GM18873 (cell line): ENCODE data around the gene CD40.

Source experiments
- ATAC-seq: cut with Tn5 transposase; IDR thresholded peaks from one replicate; pipeline ENCODE4 v1.9.1; 2021; ENCODE audit warnings: mild to moderate bottlenecking, moderate library complexity, moderate number of reproducible peaks; ENCODE audit not compliant: unreplicated experiment, low FRiP score

The CD40 gene

GRCh38 chr20:46121184-46121930 lies 3.2 kb downstream of the CD40 start:
- no peak for ATAC-seq

- no peak for ATAC-seq
Observed at GRCh38 chr20:46122071-46122470, 4.0 kb downstream of the CD40 start.

- no peak for ATAC-seq
Observed at GRCh38 chr20:46122516-46123481, 4.7 kb downstream of the CD40 start.

GRCh38 chr20:46123482-46124245 lies 5.5 kb downstream of the CD40 start:
- no peak for ATAC-seq

- no peak for ATAC-seq
Observed at GRCh38 chr20:46126440-46127056, 8.4 kb downstream of the CD40 start.

- no peak for ATAC-seq
Observed at GRCh38 chr20:46127396-46128010, 9.4 kb downstream of the CD40 start.

GRCh38 chr20:46128310-46129151 lies 10.4 kb downstream of the CD40 start:
- ATAC-seq: no peak

GRCh38 chr20:46129955-46130481 lies 11.9 kb downstream of the CD40 start:
- no peak for ATAC-seq

GRCh38 chr20:46130534-46130933 lies 12.4 kb downstream of the CD40 start:
- no peak for ATAC-seq

GRCh38 chr20:46131396-46131795 lies 13.3 kb downstream of the CD40 start:
- ATAC-seq: no peak

GRCh38 chr20:46132705-46133120 lies 14.6 kb downstream of the CD40 start:
- no peak for ATAC-seq

- ATAC-seq: no peak
Observed at GRCh38 chr20:46133886-46134654, 16.0 kb downstream of the CD40 start.

- no peak for ATAC-seq
Observed at GRCh38 chr20:46134716-46135115, 16.6 kb downstream of the CD40 start.

- no peak for ATAC-seq
Observed at GRCh38 chr20:46135856-46136633, 17.9 kb downstream of the CD40 start.

GRCh38 chr20:46137816-46138215 lies 19.7 kb downstream of the CD40 start:
- no peak for ATAC-seq

- no peak for ATAC-seq
Observed at GRCh38 chr20:46139266-46139889, 21.3 kb downstream of the CD40 start.
